ENCODE data around the gene CCM2.

The CCM2 gene

DNA sequence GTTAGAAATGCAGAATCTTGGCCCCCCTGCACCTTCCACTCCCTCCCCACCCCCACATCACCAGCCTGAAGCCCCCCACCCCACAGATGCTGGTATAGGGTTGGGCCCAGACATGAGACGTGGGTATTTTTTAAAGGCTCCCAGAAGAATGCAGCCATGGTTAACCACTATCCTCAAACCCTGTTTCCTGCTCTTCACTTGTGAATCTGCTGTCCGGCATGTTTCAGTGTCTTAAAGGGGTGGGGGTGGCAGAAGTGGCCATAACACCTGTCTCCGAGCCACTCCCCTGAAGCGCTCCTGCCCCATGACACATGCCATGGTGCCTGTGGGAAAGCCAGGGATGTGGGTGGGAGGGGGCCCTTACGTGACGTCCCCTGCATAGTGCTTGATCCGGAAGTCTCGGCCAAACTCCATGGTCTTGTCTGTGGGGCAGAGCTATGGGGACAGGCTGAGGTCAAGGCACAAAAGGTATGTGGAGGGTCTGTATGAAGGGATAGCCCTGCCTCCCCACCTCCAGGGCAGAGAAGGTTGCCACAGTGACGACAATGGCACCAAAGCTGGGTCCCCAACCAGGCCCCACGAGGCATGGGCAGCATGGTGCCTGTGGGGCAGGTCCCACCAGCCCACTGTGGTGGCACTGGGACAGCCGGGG is 30.8 kb upstream of the CCM2 start:
- DNase-seq (ENCODE audit: low read depth, low spot score): no peak

DNA sequence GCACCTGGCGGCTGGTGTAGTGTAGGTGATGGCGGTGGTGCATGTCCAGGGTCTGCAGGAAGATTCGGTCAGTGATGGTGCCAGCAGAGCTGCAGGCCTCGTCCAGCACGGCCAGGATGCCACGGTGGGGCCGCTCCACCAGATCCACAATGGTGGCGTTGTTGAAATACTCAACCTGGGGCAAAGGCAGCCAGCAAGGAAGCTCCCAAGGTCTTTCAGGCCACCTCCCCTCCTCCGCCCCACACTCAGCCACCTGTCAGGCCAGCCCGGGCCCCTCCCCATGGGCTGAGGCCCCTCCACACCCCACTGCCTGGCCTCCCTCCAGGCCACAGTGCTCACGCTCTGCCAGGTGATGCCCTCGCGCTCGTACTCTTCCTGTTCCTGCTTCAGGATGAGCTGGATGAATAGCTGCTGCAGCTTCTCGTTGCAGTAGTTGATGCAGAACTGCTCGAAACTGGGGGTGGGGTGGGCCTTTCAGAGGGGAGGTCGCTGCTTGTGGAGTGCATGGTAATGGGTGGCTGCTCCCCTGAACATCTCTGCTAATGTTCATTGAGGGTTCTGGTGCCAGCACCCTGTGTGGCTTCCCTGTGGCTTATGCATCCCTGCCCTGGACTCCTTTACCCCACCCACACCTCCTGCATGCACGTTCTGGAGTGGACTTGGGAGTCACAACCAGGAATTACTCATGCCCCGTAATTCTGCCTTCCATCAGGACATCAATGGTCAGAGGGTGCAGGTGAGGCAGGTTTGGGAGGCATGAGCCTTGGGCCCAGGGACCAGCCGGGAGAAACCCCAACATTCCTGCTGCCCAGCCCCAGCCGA is 30.1 kb upstream of the CCM2 start:
- no peak for DNase-seq (ENCODE audit: low read depth, low spot score)

GRCh38 chr7:44970523-44971051 is 29.4 kb upstream of the CCM2 start:
- no peak for DNase-seq (ENCODE audit: low read depth, low spot score)

- DNase-seq (ENCODE audit: low read depth, low spot score): no peak
Measured at GRCh38 chr7:44971188-44971901, 28.7 kb upstream of the CCM2 start.

- DNase-seq (ENCODE audit: low read depth, low spot score): no peak
Measured at GRCh38 chr7:44971902-44972441, 28.0 kb upstream of the CCM2 start.

DNA sequence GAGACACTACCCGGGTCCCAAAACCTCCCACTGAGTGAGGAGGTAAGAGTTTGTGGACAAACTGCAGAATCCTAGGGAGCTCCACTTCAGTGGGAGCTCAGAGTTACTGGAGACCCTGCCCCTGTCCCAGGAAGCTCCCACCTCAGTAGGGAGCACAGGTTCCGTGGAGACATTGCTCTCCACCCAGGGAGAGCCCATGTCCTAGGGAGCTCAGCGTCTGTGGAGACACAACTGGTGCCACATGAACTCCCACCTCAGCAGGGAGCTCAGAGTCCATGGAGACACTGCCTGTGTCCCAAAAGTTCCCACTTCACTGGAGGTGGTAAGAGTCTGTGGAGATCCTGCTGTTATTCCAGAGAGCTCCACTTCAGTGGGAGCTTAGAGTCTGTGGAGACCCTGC is 27.4 kb upstream of the CCM2 start:
- DNase-seq (ENCODE audit: low read depth, low spot score): no peak

DNA sequence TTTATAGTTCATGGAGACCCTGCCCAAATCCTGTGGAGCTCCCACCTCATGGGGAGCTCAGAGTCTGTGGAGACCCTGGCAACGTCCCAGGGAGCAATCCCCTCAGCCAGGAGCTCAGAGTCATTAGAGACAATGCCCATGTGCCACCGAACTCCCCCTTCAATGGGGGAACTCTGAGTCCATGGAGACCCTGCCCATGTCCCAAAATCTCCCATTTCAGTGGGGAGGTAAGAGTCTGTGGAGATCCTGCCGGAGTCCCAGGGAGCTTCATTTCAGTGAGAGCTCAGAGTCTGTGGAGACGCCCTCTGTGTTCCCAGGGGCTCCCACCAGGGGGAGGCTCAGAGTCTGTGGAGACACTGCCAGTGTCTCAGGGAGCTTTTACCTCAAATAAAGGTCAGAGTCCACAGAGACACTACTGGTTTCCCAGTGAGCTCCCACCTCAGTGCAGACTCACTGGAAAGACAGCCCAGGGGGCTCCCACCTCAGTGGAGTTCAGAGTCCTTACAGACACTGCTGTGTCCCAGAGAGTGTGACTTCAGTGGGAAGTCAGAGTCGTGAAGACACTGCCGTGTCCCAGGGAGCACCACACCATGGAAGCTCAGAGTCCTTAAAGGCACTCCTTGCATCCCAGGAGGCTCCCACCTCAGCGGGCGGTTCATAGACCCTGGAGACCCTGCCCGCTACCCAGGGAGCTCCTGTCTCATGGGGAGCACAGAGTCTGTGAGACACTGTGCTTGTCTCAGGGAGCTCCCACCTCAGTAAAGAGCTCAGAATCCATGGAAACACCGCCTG is 26.2 kb upstream of the CCM2 start:
- DNase-seq (ENCODE audit: low read depth, low spot score): no peak

DNA sequence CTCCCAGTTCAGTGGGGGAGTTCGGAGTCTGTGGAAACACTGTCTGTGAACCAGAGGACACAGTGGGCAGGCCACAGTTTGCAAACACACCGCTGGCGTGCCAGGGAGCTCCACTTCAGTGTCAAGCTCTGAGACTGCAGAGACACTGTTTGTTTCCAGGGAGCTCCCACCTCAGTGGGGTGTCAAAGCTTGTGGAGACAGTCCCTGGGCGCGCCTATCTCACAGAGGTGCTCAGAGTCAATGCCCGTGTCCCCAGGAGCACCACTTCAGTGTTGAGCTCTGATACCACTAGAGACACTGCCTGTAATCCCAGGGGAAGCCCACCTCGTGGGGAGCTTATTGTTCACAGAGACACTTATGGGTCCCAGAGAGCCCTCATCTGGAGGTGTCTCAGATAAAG is 25.5 kb upstream of the CCM2 start:
- no peak for DNase-seq (ENCODE audit: low read depth, low spot score)

DNA sequence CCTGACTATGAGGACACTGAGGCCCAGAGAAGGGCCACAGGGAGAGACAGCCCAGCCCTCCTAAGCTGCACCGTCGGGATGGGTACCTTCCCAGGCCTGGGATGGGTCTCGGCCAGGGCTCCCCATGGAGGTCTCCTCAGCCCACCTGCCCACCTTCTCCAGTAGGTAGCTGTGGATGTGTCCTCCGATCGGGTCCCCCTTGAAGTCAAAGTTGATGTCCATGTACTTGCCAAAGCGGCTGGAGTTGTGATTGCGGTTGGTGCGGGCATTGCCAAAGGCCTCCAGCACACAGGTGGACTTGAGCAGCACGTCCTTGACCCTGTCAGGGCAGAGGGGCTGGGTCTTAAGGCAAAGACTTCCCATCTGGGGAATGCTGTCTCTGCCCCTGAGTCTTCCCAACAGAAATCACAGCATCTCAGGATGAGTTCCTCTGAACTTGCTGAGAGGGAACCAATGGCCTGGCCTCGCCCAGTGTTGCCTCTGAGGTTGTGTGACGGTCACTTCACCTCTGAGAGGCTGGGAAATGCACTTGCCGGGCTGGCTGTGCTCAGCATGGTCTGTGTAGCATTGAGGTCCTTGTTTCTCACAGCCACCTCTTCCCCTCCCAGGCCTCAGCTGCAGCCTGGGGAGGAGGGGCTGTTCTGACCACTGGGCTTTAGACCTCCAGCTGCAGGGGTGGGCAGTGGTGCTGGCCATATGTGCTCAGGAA is 24.5 kb upstream of the CCM2 start:
- no peak for DNase-seq (ENCODE audit: low read depth, low spot score)

- no peak for DNase-seq (ENCODE audit: low read depth, low spot score)
Measured at GRCh38 chr7:44976040-44976745, 23.8 kb upstream of the CCM2 start.

GRCh38 chr7:44976746-44977196 is 23.2 kb upstream of the CCM2 start:
- DNase-seq (ENCODE audit: low read depth, low spot score): no peak

- DNase-seq (ENCODE audit: low read depth, low spot score): no peak
Measured at GRCh38 chr7:44977304-44977958, 22.6 kb upstream of the CCM2 start.

DNA sequence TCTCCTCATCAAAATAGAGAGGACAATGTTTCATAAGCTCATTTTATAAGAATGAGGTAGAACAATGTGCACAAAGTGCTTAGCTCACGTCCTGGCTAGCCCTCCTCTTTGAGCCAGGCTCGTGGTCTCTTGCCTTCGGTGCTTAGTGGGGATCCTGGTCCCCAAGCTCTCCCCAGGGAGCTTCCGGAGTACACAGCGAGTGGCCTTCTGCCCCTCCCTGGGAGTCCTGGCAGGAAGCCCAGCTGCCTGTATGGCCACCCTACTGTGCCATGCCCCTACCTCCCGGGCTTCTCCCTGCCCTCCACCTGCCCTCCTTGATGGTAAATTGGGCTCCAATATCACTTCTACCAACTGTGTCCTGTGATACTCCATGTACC is 22.1 kb upstream of the CCM2 start:
- no peak for DNase-seq (ENCODE audit: low read depth, low spot score)

DNA sequence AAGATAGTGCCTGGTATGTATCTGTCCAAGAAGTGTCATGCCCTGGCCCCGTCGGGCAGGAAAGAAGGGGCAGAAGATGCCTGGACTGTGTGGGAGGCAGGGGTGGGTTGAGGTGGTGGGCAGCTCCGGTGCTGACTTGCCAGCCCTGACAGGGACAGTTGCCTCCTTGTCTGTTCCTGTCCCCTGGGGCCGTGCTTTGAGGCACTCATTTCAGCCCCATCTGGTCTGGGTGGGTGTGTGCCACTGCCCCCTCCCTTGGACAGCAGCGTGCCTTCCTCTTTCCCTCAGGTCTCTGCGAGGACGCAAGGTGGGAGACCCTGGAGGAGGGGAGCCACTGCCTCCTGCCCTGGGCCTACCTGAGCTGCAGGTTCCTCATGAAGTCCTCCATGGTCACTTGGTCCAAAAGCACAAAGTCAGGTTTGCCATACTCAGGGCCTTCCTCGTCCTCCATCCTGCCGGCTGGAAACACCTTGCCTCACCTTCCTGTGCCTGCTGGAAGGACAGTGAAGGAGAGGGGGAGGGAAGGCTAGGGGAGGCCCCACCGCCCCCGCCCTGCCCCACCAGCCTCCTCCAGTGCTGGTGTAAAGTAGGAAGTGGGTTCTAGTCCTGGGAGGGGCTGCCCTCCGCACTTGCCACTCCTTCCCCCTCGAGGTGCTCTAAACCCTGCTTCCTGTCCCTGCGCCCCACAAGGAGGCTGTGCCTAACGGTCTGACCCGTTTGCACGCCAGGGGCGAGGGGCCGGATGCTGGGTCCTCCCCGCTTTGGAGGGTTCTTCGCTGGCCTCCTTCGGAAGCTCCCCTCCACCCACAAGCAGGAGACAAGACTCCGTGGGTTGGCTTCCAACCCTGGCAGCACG is 21.3 kb upstream of the CCM2 start, which contains the start of gene MYO1G:
Gene MYO1G (minus strand): TSS at position 505 of the 856 bp plus-strand sequence. CDS start 54 bp downstream, at position 451.
- peak; percentile 43 for DNase-seq (ENCODE audit: low read depth, low spot score)

GRCh38 chr7:44979481-44980392 is 20.3 kb upstream of the CCM2 start:
- DNase-seq (ENCODE audit: low read depth, low spot score): no peak

- DNase-seq (ENCODE audit: low read depth, low spot score): peak; percentile 64
Measured at GRCh38 chr7:44980393-44981034, 19.5 kb upstream of the CCM2 start.

All from activated naive CD8-positive, alpha-beta T cell treated with anti-CD3 and anti-CD28 coated beads, Interleukin-2, amount 50 U/mL, for 16 hours (primary cell).